PFSK-1 (cell line): ENCODE data around the gene TMEM115.

Source experiments
- POLR2AphosphoS5 ChIP-seq: IDR thresholded peaks from 2 replicates; pipeline ENCODE4 v1.6.1; 2012; ENCODE audit warnings: low read depth, mild to moderate bottlenecking, control low read depth, low read length, moderate library complexity
- SIN3A ChIP-seq: IDR thresholded peaks from 2 replicates; pipeline ENCODE4 v1.6.1; 2012; ENCODE audit warnings: mild to moderate bottlenecking, low read length, moderate library complexity, borderline replicate concordance; ENCODE audit not compliant: insufficient read depth
- TF ChIP-seq, protein P1 (sequence below), 2 experiments: IDR thresholded peaks; 2 replicates each; pipeline versions ENCODE4 v1.6.1 to v1.8.0; 2011 to 2012; ENCODE audit warnings: low read depth in 2 of 2, low read length in 2 of 2, control low read depth in 1 of 2, inconsistent platforms in 1 of 2, mild to moderate bottlenecking in 1 of 2, moderate library complexity in 1 of 2; ENCODE audit not compliant: insufficient read depth in 1 of 2

DNA sequence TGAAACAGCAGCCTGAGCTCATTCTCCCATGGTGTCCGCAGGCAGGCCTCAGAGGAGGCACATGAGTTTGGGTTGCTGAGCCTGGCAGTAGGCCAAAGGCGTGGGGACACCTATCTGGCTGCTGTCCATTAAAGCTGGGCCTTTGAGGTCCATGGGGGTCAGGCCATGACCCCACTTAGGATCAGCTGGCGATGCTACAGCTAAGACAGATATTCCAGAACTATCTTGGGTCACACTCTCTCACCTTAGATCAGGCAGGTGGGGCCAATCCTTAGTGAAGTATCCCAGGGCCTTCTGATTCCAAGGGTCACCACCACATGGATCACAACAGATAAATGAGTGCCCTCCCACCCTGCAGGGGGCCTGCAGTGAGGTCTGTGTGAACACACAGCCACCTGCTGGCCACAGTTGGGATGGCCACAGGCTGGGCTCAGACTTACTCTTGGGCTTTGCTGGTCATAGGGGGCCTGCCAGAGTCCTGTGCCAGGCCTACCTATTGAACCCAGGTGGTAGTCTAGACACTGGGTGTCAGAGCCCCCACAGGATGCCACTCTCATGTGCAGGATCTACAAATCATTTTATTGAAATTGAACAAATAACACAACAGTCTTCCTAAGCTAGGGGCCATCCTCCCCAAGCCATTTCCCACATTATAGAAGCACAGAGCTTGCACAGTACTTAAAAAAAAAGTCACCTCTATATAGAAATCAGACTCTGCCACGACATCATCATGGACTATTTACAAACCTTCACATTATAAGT is 34.8 kb downstream of the TMEM115 start:
- TF ChIP-seq POLR2AphosphoS5 (no peak), SIN3A (no peak)
- TF ChIP-seq, protein P1, sequence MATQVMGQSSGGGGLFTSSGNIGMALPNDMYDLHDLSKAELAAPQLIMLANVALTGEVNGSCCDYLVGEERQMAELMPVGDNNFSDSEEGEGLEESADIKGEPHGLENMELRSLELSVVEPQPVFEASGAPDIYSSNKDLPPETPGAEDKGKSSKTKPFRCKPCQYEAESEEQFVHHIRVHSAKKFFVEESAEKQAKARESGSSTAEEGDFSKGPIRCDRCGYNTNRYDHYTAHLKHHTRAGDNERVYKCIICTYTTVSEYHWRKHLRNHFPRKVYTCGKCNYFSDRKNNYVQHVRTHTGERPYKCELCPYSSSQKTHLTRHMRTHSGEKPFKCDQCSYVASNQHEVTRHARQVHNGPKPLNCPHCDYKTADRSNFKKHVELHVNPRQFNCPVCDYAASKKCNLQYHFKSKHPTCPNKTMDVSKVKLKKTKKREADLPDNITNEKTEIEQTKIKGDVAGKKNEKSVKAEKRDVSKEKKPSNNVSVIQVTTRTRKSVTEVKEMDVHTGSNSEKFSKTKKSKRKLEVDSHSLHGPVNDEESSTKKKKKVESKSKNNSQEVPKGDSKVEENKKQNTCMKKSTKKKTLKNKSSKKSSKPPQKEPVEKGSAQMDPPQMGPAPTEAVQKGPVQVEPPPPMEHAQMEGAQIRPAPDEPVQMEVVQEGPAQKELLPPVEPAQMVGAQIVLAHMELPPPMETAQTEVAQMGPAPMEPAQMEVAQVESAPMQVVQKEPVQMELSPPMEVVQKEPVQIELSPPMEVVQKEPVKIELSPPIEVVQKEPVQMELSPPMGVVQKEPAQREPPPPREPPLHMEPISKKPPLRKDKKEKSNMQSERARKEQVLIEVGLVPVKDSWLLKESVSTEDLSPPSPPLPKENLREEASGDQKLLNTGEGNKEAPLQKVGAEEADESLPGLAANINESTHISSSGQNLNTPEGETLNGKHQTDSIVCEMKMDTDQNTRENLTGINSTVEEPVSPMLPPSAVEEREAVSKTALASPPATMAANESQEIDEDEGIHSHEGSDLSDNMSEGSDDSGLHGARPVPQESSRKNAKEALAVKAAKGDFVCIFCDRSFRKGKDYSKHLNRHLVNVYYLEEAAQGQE (IDR thresholded peaks at IDR 0.05; ENCODE audit: insufficient read depth in 1 of 2, low read depth in 2 of 2, low read length in 2 of 2) = no peak
